Activated T-cell treated with anti-CD3 and anti-CD28 coated beads for 48 hours (primary cell): Measurements from ENCODE around the gene SERPINB12.

Experiments
- DNase-seq: peaks from one replicate; pipeline ENCODE4 v3.0.0-alpha.2; 2020; ENCODE audit warnings: low read depth

SERPINB12 gene

GRCh38 chr18:63603772-63604171 is 61.6 kb downstream of the SERPINB12 start:
- no peak for DNase-seq

DNA sequence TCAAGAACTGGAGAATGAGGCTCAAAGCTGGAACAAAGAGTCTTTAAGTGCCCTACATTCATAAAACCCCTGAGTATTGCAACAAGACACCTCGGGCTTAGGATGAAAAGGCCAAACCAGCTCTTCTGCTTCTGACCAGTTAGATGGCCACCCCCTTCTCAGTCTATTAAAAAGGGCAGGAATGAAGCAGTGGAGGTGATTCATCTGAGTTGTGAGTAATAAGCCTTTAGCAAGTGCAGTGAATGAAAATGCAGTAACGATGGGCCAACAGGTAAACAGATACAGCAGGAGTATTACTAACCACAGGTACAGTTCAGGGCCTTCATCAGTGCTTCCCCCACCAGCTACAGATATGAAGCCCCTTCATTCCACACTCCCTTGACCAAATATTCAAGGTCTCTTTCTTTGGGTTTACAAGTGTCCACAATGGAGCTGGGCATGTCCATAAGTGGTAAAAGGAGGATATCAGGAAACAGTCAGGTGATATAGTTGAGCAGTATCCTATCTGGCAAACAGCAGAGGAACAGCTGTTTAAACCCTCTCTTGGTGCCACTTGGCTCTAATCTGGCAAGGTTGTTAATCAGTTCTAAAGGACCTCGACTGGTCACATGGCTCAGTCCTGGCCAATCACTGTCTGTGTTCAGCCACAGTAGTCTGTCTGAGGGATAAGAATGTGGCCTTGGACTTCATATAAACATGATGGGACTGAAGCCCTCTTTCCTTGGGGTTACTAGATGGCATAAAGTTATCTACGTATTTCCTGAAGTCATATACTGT is 62.8 kb downstream of the SERPINB12 start:
- no peak for DNase-seq

- no peak for DNase-seq
Measured at GRCh38 chr18:63606526-63606925, 64.4 kb downstream of the SERPINB12 start.

GRCh38 chr18:63613420-63613819 is 71.3 kb downstream of the SERPINB12 start:
- no peak for DNase-seq

GRCh38 chr18:63617049-63617914 is 75.1 kb downstream of the SERPINB12 start:
- no peak for DNase-seq

GRCh38 chr18:63617915-63618234 is 75.7 kb downstream of the SERPINB12 start:
- no peak for DNase-seq
